ENCODE measurements around the gene L3MBTL1.
"Not testable (repeated sequence)": the region's sequence is repeated elsewhere in the genome, so short reads cannot be mapped to it uniquely, and the experiment has no call there.

The L3MBTL1 gene

GRCh38 chr20:43560974-43561373 lies 53.5 kb downstream of the L3MBTL1 start:
- no peak for DNase-seq

GRCh38 chr20:43563429-43563828 lies 55.9 kb downstream of the L3MBTL1 start:
- no peak for DNase-seq

GRCh38 chr20:43563991-43564390 lies 56.5 kb downstream of the L3MBTL1 start:
- DNase-seq = no peak

- no peak for DNase-seq
These were observed 57.0 kb downstream of the L3MBTL1 start for GRCh38 chr20:43564455-43564854.

- DNase-seq = no peak
These were observed 57.7 kb downstream of the L3MBTL1 start for GRCh38 chr20:43564993-43565757.

- no peak for DNase-seq
These were observed 58.2 kb downstream of the L3MBTL1 start for GRCh38 chr20:43565758-43566104.

- DNase-seq = no peak
These were observed 60.0 kb downstream of the L3MBTL1 start for GRCh38 chr20:43567477-43567876.

- no peak for DNase-seq
These were observed 61.2 kb downstream of the L3MBTL1 start for GRCh38 chr20:43568706-43569105.

GRCh38 chr20:43569282-43569681 lies 61.8 kb downstream of the L3MBTL1 start:
- no peak for DNase-seq

GRCh38 chr20:43570496-43570895 lies 63.0 kb downstream of the L3MBTL1 start:
- no peak for DNase-seq

GRCh38 chr20:43571310-43571709 lies 63.8 kb downstream of the L3MBTL1 start:
- DNase-seq = no peak

- no peak for DNase-seq
These were observed 64.3 kb downstream of the L3MBTL1 start for GRCh38 chr20:43571771-43572170.

- DNase-seq = no peak
These were observed 65.4 kb downstream of the L3MBTL1 start for GRCh38 chr20:43572891-43573290.

GRCh38 chr20:43576108-43576507 lies 68.6 kb downstream of the L3MBTL1 start:
- no peak for DNase-seq

GRCh38 chr20:43579861-43580793 lies 72.6 kb downstream of the L3MBTL1 start:
- DNase-seq = no peak

GRCh38 chr20:43583133-43583864 lies 75.8 kb downstream of the L3MBTL1 start:
- DNase-seq = no peak

- no peak for DNase-seq
These were observed 76.5 kb downstream of the L3MBTL1 start for GRCh38 chr20:43583982-43584432.

- no peak for DNase-seq
These were observed 77.1 kb downstream of the L3MBTL1 start for GRCh38 chr20:43584448-43585136.

GRCh38 chr20:43586641-43587040 lies 79.1 kb downstream of the L3MBTL1 start:
- DNase-seq = no peak

- DNase-seq = not testable (repeated sequence)
These were observed 81.0 kb downstream of the L3MBTL1 start for GRCh38 chr20:43588526-43588925.

GRCh38 chr20:43590036-43590391 lies 82.5 kb downstream of the L3MBTL1 start:
- DNase-seq = no peak
